SK-N-SH treated with all-trans-retinoic acid at 6 μM for 48 hours (cell line): ENCODE data around the gene SP2.

ENCODE experiments used
- ARNTL ChIP-seq: fragments of 450-650 bp; formaldehyde crosslinking; IDR thresholded peaks from 2 replicates; pipeline ENCODE4 v1.5.0; 2020; ENCODE audit warnings: low read depth, mild to moderate bottlenecking, moderate library complexity, borderline replicate concordance
- BACH2 ChIP-seq: fragments of 250-450 bp; sonication (Bioruptor Pico); IDR thresholded peaks from 2 replicates; pipeline ENCODE4 v1.9.0; 2021; ENCODE audit warnings: mild to moderate bottlenecking, borderline replicate concordance
- TCF4 ChIP-seq: fragments of 250-450 bp; sonication (Bioruptor Pico); IDR thresholded peaks from 2 replicates; pipeline ENCODE4 v1.8.0; 2021; ENCODE audit warnings: mild to moderate bottlenecking, moderate library complexity, borderline replicate concordance
- ZC3H10 ChIP-seq: fragments of 250-450 bp; sonication (Bioruptor Pico); IDR thresholded peaks from 2 replicates; pipeline ENCODE4 v1.5.1; 2021; ENCODE audit warnings: mild to moderate bottlenecking, moderate library complexity
- ZNF565 ChIP-seq: fragments of 450-650 bp; formaldehyde crosslinking; conservative IDR thresholded peaks from 2 replicates; pipeline ENCODE4 v1.5.0; 2020; ENCODE audit warnings: low read depth, mild to moderate bottlenecking, moderate library complexity
- TF ChIP-seq, protein P1 (sequence below): fragments of 250-450 bp; sonication (Bioruptor Pico); IDR thresholded peaks from 2 replicates; pipeline ENCODE4 v1.8.0; 2020; ENCODE audit warnings: mild to moderate bottlenecking, moderate library complexity, borderline replicate concordance
- TF ChIP-seq, protein P2 (sequence below): fragments of 250-450 bp; sonication (Bioruptor Pico); IDR thresholded peaks from 2 replicates; pipeline ENCODE4 v1.5.1; 2020; ENCODE audit warnings: low read depth, mild to moderate bottlenecking, moderate library complexity

DNA sequence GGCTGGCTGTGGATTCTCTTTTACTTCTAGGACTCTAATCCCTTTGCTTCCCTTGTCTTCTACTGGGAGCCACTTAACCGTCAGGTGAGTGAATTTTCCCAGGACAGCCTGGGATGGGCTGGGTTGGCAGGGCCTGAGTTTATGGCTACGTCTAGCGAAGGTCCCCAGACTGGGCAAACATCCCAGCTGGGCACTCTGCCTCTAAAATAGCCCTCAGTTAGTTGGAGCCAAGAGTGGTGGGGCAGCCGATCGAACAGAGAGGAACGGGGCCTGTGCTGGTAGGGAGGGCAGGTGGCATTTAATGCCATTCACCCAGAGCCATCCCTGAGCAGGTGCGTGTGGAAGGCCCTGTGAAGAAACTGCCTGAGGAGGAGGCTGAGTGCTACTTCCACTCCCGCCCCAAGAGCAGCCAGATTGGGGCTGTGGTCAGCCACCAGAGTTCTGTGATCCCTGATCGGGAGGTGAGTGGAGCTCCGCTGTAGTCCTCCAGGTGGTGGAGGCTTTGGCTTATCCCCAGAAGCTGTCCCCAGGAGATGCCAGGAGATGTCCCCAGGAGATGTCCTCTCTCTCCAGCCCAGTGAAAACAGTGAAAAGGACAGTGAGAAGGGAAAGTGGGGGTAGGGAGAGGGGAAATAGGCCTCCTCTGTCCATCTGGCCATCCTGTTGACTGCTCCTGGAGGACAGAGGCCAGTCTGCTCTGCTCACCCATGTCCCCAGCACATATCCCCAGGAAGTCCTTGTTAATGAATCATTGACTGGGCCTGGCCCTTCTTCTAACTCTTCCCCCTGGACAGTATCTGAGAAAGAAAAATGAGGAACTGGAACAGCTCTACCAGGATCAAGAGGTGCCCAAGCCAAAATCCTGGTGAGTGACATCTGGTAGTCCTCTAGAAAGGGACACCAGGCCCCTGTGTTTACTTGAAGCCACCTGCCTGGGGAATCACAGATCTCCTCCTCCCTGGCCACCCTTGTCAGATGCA lies 49.8 kb downstream of the SP2 start:
- TF ChIP-seq ARNTL (CRISPR knock-in tag) (no peak), ZNF565 (CRISPR knock-in tag) (no peak), BACH2 (no peak), TCF4 (CRISPR knock-in tag) (no peak), ZC3H10 (CRISPR knock-in tag) (no peak)
- TF ChIP-seq, protein P1, sequence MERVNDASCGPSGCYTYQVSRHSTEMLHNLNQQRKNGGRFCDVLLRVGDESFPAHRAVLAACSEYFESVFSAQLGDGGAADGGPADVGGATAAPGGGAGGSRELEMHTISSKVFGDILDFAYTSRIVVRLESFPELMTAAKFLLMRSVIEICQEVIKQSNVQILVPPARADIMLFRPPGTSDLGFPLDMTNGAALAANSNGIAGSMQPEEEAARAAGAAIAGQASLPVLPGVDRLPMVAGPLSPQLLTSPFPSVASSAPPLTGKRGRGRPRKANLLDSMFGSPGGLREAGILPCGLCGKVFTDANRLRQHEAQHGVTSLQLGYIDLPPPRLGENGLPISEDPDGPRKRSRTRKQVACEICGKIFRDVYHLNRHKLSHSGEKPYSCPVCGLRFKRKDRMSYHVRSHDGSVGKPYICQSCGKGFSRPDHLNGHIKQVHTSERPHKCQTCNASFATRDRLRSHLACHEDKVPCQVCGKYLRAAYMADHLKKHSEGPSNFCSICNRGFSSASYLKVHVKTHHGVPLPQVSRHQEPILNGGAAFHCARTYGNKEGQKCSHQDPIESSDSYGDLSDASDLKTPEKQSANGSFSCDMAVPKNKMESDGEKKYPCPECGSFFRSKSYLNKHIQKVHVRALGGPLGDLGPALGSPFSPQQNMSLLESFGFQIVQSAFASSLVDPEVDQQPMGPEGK (CRISPR knock-in tag) = no peak
- TF ChIP-seq, protein P2, sequence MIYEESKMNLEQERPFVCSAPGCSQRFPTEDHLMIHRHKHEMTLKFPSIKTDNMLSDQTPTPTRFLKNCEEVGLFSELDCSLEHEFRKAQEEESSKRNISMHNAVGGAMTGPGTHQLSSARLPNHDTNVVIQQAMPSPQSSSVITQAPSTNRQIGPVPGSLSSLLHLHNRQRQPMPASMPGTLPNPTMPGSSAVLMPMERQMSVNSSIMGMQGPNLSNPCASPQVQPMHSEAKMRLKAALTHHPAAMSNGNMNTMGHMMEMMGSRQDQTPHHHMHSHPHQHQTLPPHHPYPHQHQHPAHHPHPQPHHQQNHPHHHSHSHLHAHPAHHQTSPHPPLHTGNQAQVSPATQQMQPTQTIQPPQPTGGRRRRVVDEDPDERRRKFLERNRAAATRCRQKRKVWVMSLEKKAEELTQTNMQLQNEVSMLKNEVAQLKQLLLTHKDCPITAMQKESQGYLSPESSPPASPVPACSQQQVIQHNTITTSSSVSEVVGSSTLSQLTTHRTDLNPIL (CRISPR knock-in tag) = no peak
